Muscle layer of duodenum (tissue), 2 donors: ENCODE measurements around the gene DTWD2.
A peak's percentile ranks its signal among the peaks of the same experiment; 100 is the strongest.

Source experiments
- H3K27ac ChIP-seq: one replicate; pipeline ENCODE4 v1.7.0; 2013; ENCODE audit warnings: mild to moderate bottlenecking, low read length
- H3K27me3 ChIP-seq: one replicate; pipeline ENCODE4 v1.7.0; 2013; ENCODE audit warnings: low read depth, mild to moderate bottlenecking, control low read depth, low read length
- H3K36me3 ChIP-seq, 2 donors: one replicate each; pipeline ENCODE4 v1.7.0; 2013; ENCODE audit warnings: low read length in 2 of 2, control low read depth in 1 of 2, mild to moderate bottlenecking in 1 of 2; ENCODE audit not compliant: insufficient read depth in 2 of 2, control insufficient read depth in 1 of 2
- H3K4me1 ChIP-seq, 2 donors: one replicate each; pipeline ENCODE4 v1.7.0; 2013; ENCODE audit warnings: low read length in 2 of 2, mild to moderate bottlenecking in 2 of 2, control low read depth in 1 of 2, moderate library complexity in 1 of 2; ENCODE audit not compliant: insufficient read depth in 2 of 2, control insufficient read depth in 1 of 2
- H3K4me3 ChIP-seq, 2 donors: one replicate each; pipeline ENCODE4 v1.7.0; 2013; ENCODE audit warnings: low read length in 2 of 2, low read depth in 1 of 2, mild to moderate bottlenecking in 1 of 2
- H3K9me3 ChIP-seq, 2 donors: one replicate each; pipeline ENCODE4 v1.7.0; 2013; ENCODE audit warnings: low read length in 2 of 2, control low read depth in 1 of 2, mild to moderate bottlenecking in 1 of 2; ENCODE audit not compliant: control insufficient read depth in 1 of 2
- donor health status: healthy.

The DTWD2 gene, protein sequence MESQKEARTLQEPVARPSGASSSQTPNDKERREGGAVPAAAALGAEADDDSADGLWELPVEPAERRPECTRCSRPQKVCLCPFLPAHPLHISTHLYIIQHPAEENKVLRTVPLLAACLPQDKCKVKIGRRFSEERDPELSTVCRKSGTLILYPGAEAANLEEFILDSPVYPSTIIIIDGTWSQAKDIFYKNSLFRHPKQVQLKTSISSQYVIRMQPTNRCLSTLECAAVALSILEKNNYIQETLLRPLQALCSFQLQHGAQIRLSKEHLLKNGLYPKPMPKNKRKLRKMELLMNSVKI

DNA sequence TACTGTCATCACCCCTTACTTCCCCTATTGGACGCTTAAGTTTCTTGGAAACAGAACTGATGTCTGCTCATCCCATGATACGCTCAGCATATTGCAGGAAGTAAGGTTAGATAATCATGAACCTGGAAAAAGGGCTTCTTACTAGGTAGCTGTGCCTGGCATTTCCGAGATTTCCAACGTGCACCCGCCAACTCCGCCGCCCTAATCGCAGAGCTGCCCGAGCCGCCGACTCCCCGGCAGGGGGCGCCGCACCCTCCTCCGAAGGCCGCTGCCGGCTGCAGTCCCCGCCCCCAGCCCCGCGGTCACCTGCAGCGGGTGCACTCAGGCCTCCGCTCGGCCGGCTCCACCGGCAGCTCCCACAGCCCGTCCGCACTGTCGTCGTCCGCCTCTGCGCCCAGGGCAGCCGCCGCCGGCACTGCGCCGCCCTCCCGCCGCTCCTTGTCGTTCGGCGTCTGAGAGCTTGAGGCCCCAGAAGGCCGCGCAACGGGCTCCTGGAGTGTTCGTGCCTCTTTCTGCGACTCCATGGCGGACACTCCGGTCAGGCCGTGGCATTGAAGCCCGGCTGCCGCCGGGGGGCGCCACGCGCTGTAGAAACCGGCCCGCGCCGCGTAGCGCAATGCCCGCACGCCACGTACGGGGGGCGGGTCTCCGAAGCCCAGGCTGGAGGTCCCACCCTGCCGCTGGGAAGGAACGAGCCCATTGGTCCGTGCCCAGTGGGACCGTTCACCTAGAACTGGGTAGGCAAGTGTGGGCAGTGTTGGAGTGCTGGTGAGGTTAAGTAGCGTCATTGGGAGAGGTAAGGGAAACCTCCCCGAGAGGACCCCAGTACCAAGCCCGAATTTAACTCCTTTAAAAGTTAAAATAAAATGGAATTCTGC, at the start of gene DTWD2:
Gene DTWD2, minus strand, starts transcription at position 560 of the 878 bp plus-strand sequence. Its CDS starts 36 bp downstream, at position 524.
- Histone ChIP-seq H3K27me3 (no peaks in the 10 kb centered on the region), H3K27ac (peak within 1 kb of the TSS; percentile 82), H3K9me3 (no peaks in the 10 kb centered on the region), H3K4me1 (peaks cover 0 to 7% of the 10 kb centered on the region in 2 donors), H3K4me3 (peak within 1 kb of the TSS; percentile 85 to 88), H3K36me3 (no peaks in the 10 kb centered on the region)

- H3K27ac ChIP-seq: no peak overlapping the region
- no peak overlapping the region for H3K4me3 ChIP-seq
- no peaks in the 10 kb centered on the region for H3K4me1 ChIP-seq
- H3K9me3 ChIP-seq: no peaks in the 10 kb centered on the region
- H3K27me3 ChIP-seq: no peaks in the 10 kb centered on the region
- H3K36me3 ChIP-seq: no peaks in the 10 kb centered on the region
Measured at GRCh38 chr5:119037496-119038215, 49.3 kb upstream of the DTWD2 start.

DNA sequence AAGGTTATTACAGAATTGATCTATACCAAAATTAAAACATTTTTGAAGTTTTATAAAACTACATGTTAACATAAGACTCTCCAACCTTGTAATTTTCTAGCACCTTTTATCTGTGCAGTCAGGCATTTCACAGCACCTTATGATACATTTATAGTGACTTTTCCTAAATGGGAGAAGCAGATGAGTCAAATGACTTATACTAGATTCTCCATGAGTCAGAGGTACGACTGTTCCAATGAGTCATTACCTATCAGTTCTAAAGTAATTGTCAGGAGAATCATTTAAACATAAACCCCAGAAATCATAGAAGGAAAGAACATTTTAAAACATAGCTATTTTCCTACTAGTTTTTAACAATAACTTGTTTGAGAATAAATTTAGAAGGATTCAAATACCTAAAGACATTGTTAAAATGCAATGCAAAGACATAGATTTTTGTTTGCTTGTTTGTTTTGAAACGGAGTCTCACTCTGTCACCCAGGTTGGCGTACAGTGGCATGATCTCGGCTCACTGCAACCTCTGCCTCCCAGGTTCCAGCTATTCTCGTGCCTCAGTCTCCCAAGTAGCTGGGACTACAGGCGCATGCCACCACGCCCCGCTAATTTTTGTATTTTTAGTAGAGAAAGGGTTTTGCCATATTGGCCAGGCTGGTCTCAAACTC, 47.9 kb upstream of the DTWD2 start:
- H3K36me3 ChIP-seq: no peaks in the 10 kb centered on the region
- no peak overlapping the region for H3K27ac ChIP-seq
- H3K27me3 ChIP-seq: no peaks in the 10 kb centered on the region
- H3K4me3 ChIP-seq: no peak overlapping the region
- no peaks in the 10 kb centered on the region for H3K9me3 ChIP-seq
- no peaks in the 10 kb centered on the region for H3K4me1 ChIP-seq

- no peak overlapping the region for H3K4me3 ChIP-seq
- H3K27me3 ChIP-seq: no peaks in the 10 kb centered on the region
- H3K36me3 ChIP-seq: no peaks in the 10 kb centered on the region
- no peaks in the 10 kb centered on the region for H3K9me3 ChIP-seq
- no peaks in the 10 kb centered on the region for H3K4me1 ChIP-seq
- H3K27ac ChIP-seq: no peak overlapping the region
Measured at GRCh38 chr5:119033135-119033534, 44.8 kb upstream of the DTWD2 start.

- no peaks in the 10 kb centered on the region for H3K4me1 ChIP-seq
- H3K9me3 ChIP-seq: no peaks in the 10 kb centered on the region
- no peak overlapping the region for H3K4me3 ChIP-seq
- no peak overlapping the region for H3K27ac ChIP-seq
- H3K36me3 ChIP-seq: no peaks in the 10 kb centered on the region
- H3K27me3 ChIP-seq: no peaks in the 10 kb centered on the region
Measured at GRCh38 chr5:119032656-119033055, 44.3 kb upstream of the DTWD2 start.

GRCh38 chr5:119031905-119032304, 43.6 kb upstream of the DTWD2 start:
- Histone ChIP-seq H3K9me3 (no peaks in the 10 kb centered on the region), H3K27ac (no peak overlapping the region)

GRCh38 chr5:119031011-119031886, 42.9 kb upstream of the DTWD2 start:
- Histone ChIP-seq H3K4me1 (no peaks in the 10 kb centered on the region), H3K4me3 (no peak overlapping the region), H3K9me3 (no peaks in the 10 kb centered on the region), H3K27me3 (no peaks in the 10 kb centered on the region), H3K27ac (no peak overlapping the region), H3K36me3 (no peaks in the 10 kb centered on the region)

More at GRCh38 chr5:119031905-119032304, 43.6 kb upstream of the DTWD2 start:
- H3K36me3 ChIP-seq: no peaks in the 10 kb centered on the region
- H3K27me3 ChIP-seq: no peaks in the 10 kb centered on the region
- no peaks in the 10 kb centered on the region for H3K4me1 ChIP-seq
- no peak overlapping the region for H3K4me3 ChIP-seq

- Histone ChIP-seq H3K27me3 (no peaks in the 10 kb centered on the region), H3K27ac (no peak overlapping the region), H3K4me3 (no peak overlapping the region), H3K36me3 (no peaks in the 10 kb centered on the region), H3K9me3 (no peaks in the 10 kb centered on the region), H3K4me1 (no peaks in the 10 kb centered on the region)
Measured at GRCh38 chr5:119028575-119028974, 40.2 kb upstream of the DTWD2 start.

GRCh38 chr5:119022773-119023172, 34.4 kb upstream of the DTWD2 start:
- H3K27ac ChIP-seq: no peak overlapping the region
- no peaks in the 10 kb centered on the region for H3K36me3 ChIP-seq
- no peaks in the 10 kb centered on the region for H3K27me3 ChIP-seq
- H3K4me3 ChIP-seq: no peak overlapping the region
- H3K4me1 ChIP-seq: no peaks in the 10 kb centered on the region
- no peaks in the 10 kb centered on the region for H3K9me3 ChIP-seq

GRCh38 chr5:119022017-119022745, 33.8 kb upstream of the DTWD2 start:
- Histone ChIP-seq H3K9me3 (no peaks in the 10 kb centered on the region), H3K27ac (no peak overlapping the region), H3K4me3 (no peak overlapping the region), H3K4me1 (no peaks in the 10 kb centered on the region), H3K27me3 (no peaks in the 10 kb centered on the region), H3K36me3 (no peaks in the 10 kb centered on the region)
